K562 (cell line): Measurements from ENCODE around the gene SLC39A7. TPM values are rescaled to one million over a fixed set of nuclear protein-coding genes. Genes with fewer than 3 reads are reported as not detected.
A peak's percentile ranks its signal among the peaks of the same experiment; 100 is the strongest.

Experiments used
- ATAC-seq: fragments of 200-7000 bp; cut with Tn5 transposase; 3 replicates; pipeline ENCODE4 v1.9.1; 2020; ENCODE audit warnings: moderate library complexity
- BruUV-seq: library from RNA; stranded (reverse); fragments of 400-500 nt; replicated peaks from 2 replicates; lab custom pipeline; 2021; lab: Mats Ljungman, UMichigan
- CTCF ChIA-PET: fragments of 300-600 bp; formaldehyde crosslinking; extraction: SDS; loops from one replicate; lab custom pipeline; 2021; ENCODE audit warnings: low intra/inter-chr PET ratio; lab: Yijun Ruan, JAX
- POLR2A ChIA-PET: fragments of 300-600, 350-650 bp; sonication (Branson Sonifier 250); formaldehyde crosslinking; extraction: SDS; loops from one replicate; lab custom pipeline; 2021; ENCODE audit warnings: antibody characterized with exemption, inconsistent platforms; lab: Yijun Ruan, JAX
- DNase-seq, 4 experiments: peaks; one replicate each; pipeline versions ENCODE4 v3.0.0 to v3.0.0-alpha.2; 2011 to 2018; ENCODE audit warnings: low spot score in 3 of 4, mixed read lengths in 3 of 4; ENCODE audit errors: extremely low read depth in 1 of 4
- FAIRE-seq: peaks from 2 replicates; lab custom pipeline; 2011; peaks lifted over from hg19 to GRCh38; lab: Jason Lieb, UNC
- H2AFZ ChIP-seq: 2 replicates; pipeline ENCODE4 v1.6.0; 2011; ENCODE audit warnings: low read depth, low read length, control low read depth, inconsistent platforms
- H3K27ac ChIP-seq: fragments of 200-600 bp; 3 replicates; pipeline ENCODE4 v1.8.0; 2011; ENCODE audit warnings: low read depth, mild to moderate bottlenecking, control low read depth, inconsistent platforms, low read length, moderate library complexity, mixed read lengths; ENCODE audit errors: extremely low read depth
- H3K27me3 ChIP-seq, 2 experiments: fragments of 300-600 bp in 1 of 2; 2 replicates in 1 of 2; 3 replicates in 1 of 2; pipeline versions ENCODE4 v1.6.0 to v1.8.0; 2011; ENCODE audit warnings: inconsistent platforms in 2 of 2, low read length in 2 of 2, mild to moderate bottlenecking in 1 of 2, mixed read lengths in 1 of 2, moderate library complexity in 1 of 2; ENCODE audit not compliant: control insufficient read depth in 2 of 2, insufficient read depth in 2 of 2
- H3K36me3 ChIP-seq: fragments of 300-600 bp; 3 replicates; pipeline ENCODE4 v1.8.0; 2011; ENCODE audit warnings: mild to moderate bottlenecking, low read length, inconsistent platforms; ENCODE audit not compliant: control insufficient read depth, insufficient read depth
- H3K4me1 ChIP-seq, 2 experiments: fragments of 200-600 bp in 1 of 2; replicated peaks in 1 of 2; 2 replicates in 1 of 2; 3 replicates in 1 of 2; pipeline versions ENCODE4 v1.5.1 to v1.8.0; 2011; ENCODE audit warnings: inconsistent platforms in 2 of 2, low read length in 2 of 2, mild to moderate bottlenecking in 1 of 2, mixed read lengths in 1 of 2, moderate library complexity in 1 of 2; ENCODE audit not compliant: control insufficient read depth in 2 of 2, insufficient read depth in 2 of 2
- H3K4me2 ChIP-seq: 2 replicates; pipeline ENCODE4 v1.6.1; 2011; ENCODE audit warnings: low read length, control low read depth, inconsistent platforms, mixed read lengths; ENCODE audit not compliant: insufficient read depth
- H3K4me3 ChIP-seq: fragments of 200-600 bp; sonication (generic), shearing (Covaris generic); 2 replicates; pipeline ENCODE4 v1.5.1; 2016; ENCODE audit warnings: control low read depth, inconsistent platforms
- H3K79me2 ChIP-seq: fragments of 200-600 bp; 3 replicates; pipeline ENCODE4 v1.8.0; 2011; ENCODE audit warnings: low read length, inconsistent platforms; ENCODE audit not compliant: control insufficient read depth, insufficient read depth
- H3K9ac ChIP-seq, 2 experiments: 2 replicates each; pipeline versions ENCODE4 v1.6.0 to v1.6.1; 2011; ENCODE audit warnings: low read depth in 2 of 2, low read length in 2 of 2, control low read depth in 1 of 2, inconsistent platforms in 1 of 2, mild to moderate bottlenecking in 1 of 2, mixed read lengths in 1 of 2; ENCODE audit not compliant: insufficient read depth in 1 of 2
- H3K9me1 ChIP-seq: one replicate; pipeline ENCODE4 v1.6.0; 2011; ENCODE audit warnings: inconsistent platforms, mild to moderate bottlenecking, low read length, moderate library complexity; ENCODE audit not compliant: control insufficient read depth, insufficient read depth
- H3K9me3 ChIP-seq: replicated peaks from 2 replicates; pipeline ENCODE4 v1.5.1; 2011; ENCODE audit warnings: low read depth, low read length, inconsistent platforms; ENCODE audit not compliant: control insufficient read depth, insufficient read depth
- H4K20me1 ChIP-seq: replicated peaks from 2 replicates; pipeline ENCODE4 v1.6.1; 2011; ENCODE audit warnings: low read length, inconsistent platforms, mixed read lengths; ENCODE audit not compliant: control insufficient read depth, insufficient read depth
- HMG20B ChIP-seq: fragments of 250-450 bp; sonication (Bioruptor Pico); IDR thresholded peaks from 2 replicates; pipeline ENCODE4 v1.5.0; 2021; ENCODE audit warnings: mild to moderate bottlenecking
- MECOM ChIP-seq: fragments of 250-450 bp; sonication (Bioruptor Pico); IDR thresholded peaks from 2 replicates; pipeline ENCODE4 v1.8.0; 2022; ENCODE audit warnings: inconsistent platforms
- MEIS2 ChIP-seq: fragments of 450-650 bp; IDR thresholded peaks from 2 replicates; pipeline ENCODE4 v1.6.1; 2014; ENCODE audit warnings: mild to moderate bottlenecking; ENCODE audit not compliant: partially characterized antibody
- MYBL2 ChIP-seq, 2 experiments: fragments of 450-650 bp in 1 of 2; sonication (generic) in 1 of 2; formaldehyde crosslinking in 1 of 2; IDR thresholded peaks; 2 replicates each; pipeline versions ENCODE4 v1.6.1 to v1.8.1; 2017 to 2022; ENCODE audit warnings: borderline replicate concordance in 1 of 2, inconsistent platforms in 1 of 2, low read depth in 1 of 2, mild to moderate bottlenecking in 1 of 2, missing genetic modification reagents in 1 of 2, moderate library complexity in 1 of 2
- NFIC ChIP-seq: fragments of 450-650 bp; IDR thresholded peaks from 2 replicates; pipeline ENCODE4 v1.6.1; 2017; ENCODE audit warnings: mild to moderate bottlenecking, inconsistent platforms
- POLR3G ChIP-seq: IDR thresholded peaks from 2 replicates; pipeline ENCODE4 v1.6.1; 2011; ENCODE audit not compliant: insufficient read length, insufficient replicate concordance; ENCODE audit errors: extremely low read depth
- RBM14 ChIP-seq: fragments of 200-400 bp; formaldehyde crosslinking; IDR thresholded peaks from 2 replicates; pipeline ENCODE4 v1.6.1; 2018; ENCODE audit warnings: low read depth, mild to moderate bottlenecking, low read length, moderate library complexity, borderline replicate concordance; ENCODE audit not compliant: insufficient read depth
- SOX6 ChIP-seq: fragments of 450-650 bp; IDR thresholded peaks from 2 replicates; pipeline ENCODE4 v1.6.1; 2014; ENCODE audit warnings: mild to moderate bottlenecking
- STAT5A ChIP-seq: IDR thresholded peaks from 2 replicates; pipeline ENCODE4 v1.6.1; 2012; ENCODE audit warnings: low read length, inconsistent platforms, borderline replicate concordance
- ZNF12 ChIP-seq: sonication (generic); formaldehyde crosslinking; IDR thresholded peaks from 2 replicates; pipeline ENCODE4 v1.4.0; 2020; ENCODE audit warnings: mild to moderate bottlenecking, missing genetic modification reagents
- ZNF830 ChIP-seq: fragments of 250-450 bp; sonication (Bioruptor Pico); IDR thresholded peaks from 2 replicates; pipeline ENCODE4 v1.5.0; 2021; ENCODE audit warnings: mild to moderate bottlenecking
- WGBS: fragments of 100-300 bp; shearing (Covaris generic); methylation state at CpG from one replicate; pipeline ENCODE4 v1.1.6; 2016; ENCODE audit warnings: low coverage, mixed read lengths; ENCODE audit not compliant: insufficient coverage; ENCODE audit errors: missing lambda C conversion rate; 5-methylcytosine and 5-hydroxymethylcytosine counted together
- in situ Hi-C: fragments of 300-500 bp; cut with MboI; formaldehyde crosslinking; loops from 4 replicates; pipeline ENCODE4 v1.15.0; 2018; ENCODE audit warnings: inconsistent platforms, mixed read lengths
- intact Hi-C: fragments of 100-400 bp; cut with micrococcal nuclease; formaldehyde crosslinking; loops from 2 replicates; pipeline ENCODE4 v1.14.2; 2022
- polyA plus RNA-seq, 8 experiments: library from polyadenylated mRNA; depleted of rRNA in 4 of 8; stranded (reverse) in 5 of 8; unstranded in 3 of 8; fragments of >200 nt; fragmentation: Nextera tagmentation in 2 of 8; fragmentation: Illumina TruSeq in 1 of 8; extraction: Ambion mirVana in 2 of 8; extraction: Trizol in 1 of 8; gene quantifications; 2 replicates each; pipeline versions ENCODE4 v1.2.1 to v1.2.3, GENCODE V29; 2011 to 2014; ENCODE audit warnings: inconsistent platforms in 1 of 8, missing spikeins in 1 of 8
- total RNA-seq, 7 experiments: library from RNA; depleted of rRNA in 6 of 7; stranded (reverse); fragments of >200 nt in 6 of 7; fragmentation: Illumina TruSeq in 2 of 7; extraction: Trizol in 2 of 7; gene quantifications; 2 replicates each; pipeline versions ENCODE4 v1.2.1 to v1.2.3, GENCODE V29; 2011 to 2021; ENCODE audit warnings: low replicate concordance in 1 of 7
- TF ChIP-seq, protein P1 (sequence below): IDR thresholded peaks from 2 replicates; pipeline ENCODE4 v1.6.1; 2016; ENCODE audit warnings: missing genetic modification characterization, missing compliant biosample characterization
- TF ChIP-seq, protein P2 (sequence below): fragments of 250-450 bp; sonication (Bioruptor Pico); IDR thresholded peaks from 2 replicates; pipeline ENCODE4 v1.8.0; 2021; ENCODE audit warnings: moderate library complexity, mild to moderate bottlenecking, inconsistent platforms
- TF ChIP-seq, protein P3 (sequence below): IDR thresholded peaks from 2 replicates; pipeline ENCODE4 v1.6.1; 2014; ENCODE audit warnings: antibody characterized with exemption

Gene SLC39A7
- total and polyA plus RNA-seq, 9 of the 15 experiments (the other 6 are each of a cell fraction or from before 2014, with no cell fraction given) = 21.7 to 169 (median 121) TPM

DNA sequence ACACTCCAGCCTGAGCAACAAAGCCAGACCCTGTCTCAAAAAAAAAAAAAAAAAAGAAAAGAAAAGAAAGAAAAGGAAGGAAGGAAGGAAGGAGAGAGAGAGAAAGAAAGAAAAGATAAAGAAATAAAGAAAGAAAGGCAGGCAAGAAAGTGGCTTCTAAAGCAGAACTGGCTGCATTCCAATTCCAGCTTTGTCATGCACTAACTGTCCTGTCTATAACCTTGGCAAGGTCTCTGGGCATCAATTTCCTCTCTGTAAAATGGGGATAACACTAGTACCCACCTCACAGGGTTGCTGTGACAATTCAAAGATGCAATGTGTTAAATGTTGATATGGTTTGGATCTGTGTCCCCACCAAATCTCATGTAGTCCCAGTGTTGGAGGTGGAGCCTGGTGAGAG is 35.7 kb downstream of the SLC39A7 start:
- H3K9ac ChIP-seq = no peak overlapping the region
- ATAC-seq (no peak), FAIRE-seq (no peak), DNase-seq (no peak)
- no peaks in the 10 kb centered on the region for H3K9me1 ChIP-seq
- in situ Hi-C loops = no loop called here
- H3K4me2 ChIP-seq = no peak overlapping the region
- CTCF ChIA-PET = no interaction called here
- POLR2A ChIA-PET = interaction anchor here (1.0 to 7.1 kb wide), 4 partner anchors 12 to 41 kb away, joined by 3 to 57 read pairs (median 4); partner anchors contain the start of genes B3GALT4 and RING1
- H4K20me1 ChIP-seq = 0 out of 2 replicates have a peak, but pooled peaks cover 3% of the 10 kb centered on the region
- no peak overlapping the region for H3K4me3 ChIP-seq
- H3K4me1 ChIP-seq = no peaks in the 10 kb centered on the region
- peak; percentile 66 for TF ChIP-seq NFIC
- TF ChIP-seq ZNF12 (CRISPR knock-in tag) = no peak
- TF ChIP-seq, protein P1, sequence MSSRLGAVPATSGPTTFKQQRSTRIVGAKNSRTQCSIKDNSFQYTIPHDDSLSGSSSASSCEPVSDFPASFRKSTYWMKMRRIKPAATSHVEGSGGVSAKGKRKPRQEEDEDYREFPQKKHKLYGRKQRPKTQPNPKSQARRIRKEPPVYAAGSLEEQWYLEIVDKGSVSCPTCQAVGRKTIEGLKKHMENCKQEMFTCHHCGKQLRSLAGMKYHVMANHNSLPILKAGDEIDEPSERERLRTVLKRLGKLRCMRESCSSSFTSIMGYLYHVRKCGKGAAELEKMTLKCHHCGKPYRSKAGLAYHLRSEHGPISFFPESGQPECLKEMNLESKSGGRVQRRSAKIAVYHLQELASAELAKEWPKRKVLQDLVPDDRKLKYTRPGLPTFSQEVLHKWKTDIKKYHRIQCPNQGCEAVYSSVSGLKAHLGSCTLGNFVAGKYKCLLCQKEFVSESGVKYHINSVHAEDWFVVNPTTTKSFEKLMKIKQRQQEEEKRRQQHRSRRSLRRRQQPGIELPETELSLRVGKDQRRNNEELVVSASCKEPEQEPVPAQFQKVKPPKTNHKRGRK = peak; percentile 43; the same call in 1 of the 2 replicates
- no peak for TF ChIP-seq HMG20B (CRISPR knock-in tag)
- H3K36me3 ChIP-seq = no peaks in the 10 kb centered on the region
- H3K79me2 ChIP-seq = no peaks in the 10 kb centered on the region
- intact Hi-C loops = no loop called here
- H3K27ac ChIP-seq = no peak overlapping the region
- H2AFZ ChIP-seq = no peak overlapping the region
- no peaks in the 10 kb centered on the region for H3K9me3 ChIP-seq
- BruUV-seq = no TSS peak
- peaks cover 58 to 75% of the 10 kb centered on the region in 2 experiments for H3K27me3 ChIP-seq

DNA sequence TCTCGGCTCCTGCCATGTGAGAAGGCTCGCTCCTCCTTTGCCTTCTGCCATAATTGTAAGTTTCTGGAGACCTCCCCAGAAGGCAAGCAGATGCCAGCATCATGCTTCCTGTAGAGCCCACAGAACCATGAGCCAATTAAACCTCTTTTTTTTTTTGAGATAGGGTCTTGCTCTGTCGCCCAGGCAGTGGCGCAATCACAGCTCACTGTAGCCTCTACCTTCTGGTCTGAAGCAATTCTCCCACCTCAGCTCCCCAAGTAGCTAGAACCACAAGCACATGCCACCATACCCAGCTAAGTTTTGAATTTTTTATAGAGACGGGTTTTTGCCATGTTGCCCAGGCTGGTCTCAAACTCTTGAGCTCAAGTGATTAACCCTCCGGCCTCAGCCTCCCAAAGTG is 36.2 kb downstream of the SLC39A7 start:
- POLR2A ChIA-PET = interaction anchor here (1.8 to 7.1 kb wide), 2 partner anchors 12 to 29 kb away, joined by 4 to 57 read pairs; partner anchors contain the start of gene RING1
- Histone ChIP-seq H3K4me2 (no peak overlapping the region), H3K4me1 (no peaks in the 10 kb centered on the region), H3K27ac (no peak overlapping the region), H3K36me3 (no peaks in the 10 kb centered on the region), H2AFZ (no peak overlapping the region), H4K20me1 (0 out of 2 replicates have a peak, but pooled peaks cover 3% of the 10 kb centered on the region), H3K4me3 (no peak overlapping the region), H3K9ac (no peak overlapping the region), H3K79me2 (no peaks in the 10 kb centered on the region), H3K9me1 (no peaks in the 10 kb centered on the region), H3K9me3 (no peaks in the 10 kb centered on the region), H3K27me3 (peaks cover 56 to 73% of the 10 kb centered on the region in 2 experiments)
- in situ Hi-C loops (no loop called here), intact Hi-C loops (no loop called here)
- CTCF ChIA-PET = no interaction called here
- no peak for FAIRE-seq
- ATAC-seq = no peak
- 13% methylated on average over 6 of the region's 6 CpGs for WGBS
- BruUV-seq = no TSS peak
- DNase-seq = no peak
- TF ChIP-seq MECOM (CRISPR knock-in tag) (no peak), ZNF830 (CRISPR knock-in tag) (no peak), POLR3G (no peak), MYBL2 (IDR thresholded peaks at IDR 0.05; ENCODE audit: low read depth) (no peak), MYBL2 (CRISPR knock-in tag; IDR thresholded peaks at IDR 0.05; ENCODE audit: borderline replicate concordance) (no peak), RBM14 (no peak), MEIS2 (no peak), STAT5A (no peak), SOX6 (no peak)
- TF ChIP-seq, protein P2, sequence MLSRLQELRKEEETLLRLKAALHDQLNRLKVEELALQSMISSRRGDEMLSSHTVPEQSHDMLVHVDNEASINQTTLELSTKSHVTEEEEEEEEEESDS = no peak
- TF ChIP-seq, protein P3, sequence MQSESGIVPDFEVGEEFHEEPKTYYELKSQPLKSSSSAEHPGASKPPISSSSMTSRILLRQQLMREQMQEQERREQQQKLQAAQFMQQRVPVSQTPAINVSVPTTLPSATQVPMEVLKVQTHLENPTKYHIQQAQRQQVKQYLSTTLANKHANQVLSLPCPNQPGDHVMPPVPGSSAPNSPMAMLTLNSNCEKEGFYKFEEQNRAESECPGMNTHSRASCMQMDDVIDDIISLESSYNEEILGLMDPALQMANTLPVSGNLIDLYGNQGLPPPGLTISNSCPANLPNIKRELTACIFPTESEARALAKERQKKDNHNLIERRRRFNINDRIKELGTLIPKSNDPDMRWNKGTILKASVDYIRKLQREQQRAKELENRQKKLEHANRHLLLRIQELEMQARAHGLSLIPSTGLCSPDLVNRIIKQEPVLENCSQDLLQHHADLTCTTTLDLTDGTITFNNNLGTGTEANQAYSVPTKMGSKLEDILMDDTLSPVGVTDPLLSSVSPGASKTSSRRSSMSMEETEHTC = no peak
